HG02840 (cell line): ENCODE results near the gene ZFYVE16.
"Not testable (repeated sequence)": the region's sequence is repeated elsewhere in the genome, so short reads cannot be mapped to it uniquely, and the experiment has no call there.

ENCODE experiments used
- ATAC-seq: cut with Tn5 transposase; IDR thresholded peaks from one replicate; pipeline ENCODE4 v1.9.1; 2021; ENCODE audit warnings: mild to moderate bottlenecking, moderate library complexity, moderate number of reproducible peaks; ENCODE audit not compliant: unreplicated experiment, low FRiP score

The ZFYVE16 gene

DNA sequence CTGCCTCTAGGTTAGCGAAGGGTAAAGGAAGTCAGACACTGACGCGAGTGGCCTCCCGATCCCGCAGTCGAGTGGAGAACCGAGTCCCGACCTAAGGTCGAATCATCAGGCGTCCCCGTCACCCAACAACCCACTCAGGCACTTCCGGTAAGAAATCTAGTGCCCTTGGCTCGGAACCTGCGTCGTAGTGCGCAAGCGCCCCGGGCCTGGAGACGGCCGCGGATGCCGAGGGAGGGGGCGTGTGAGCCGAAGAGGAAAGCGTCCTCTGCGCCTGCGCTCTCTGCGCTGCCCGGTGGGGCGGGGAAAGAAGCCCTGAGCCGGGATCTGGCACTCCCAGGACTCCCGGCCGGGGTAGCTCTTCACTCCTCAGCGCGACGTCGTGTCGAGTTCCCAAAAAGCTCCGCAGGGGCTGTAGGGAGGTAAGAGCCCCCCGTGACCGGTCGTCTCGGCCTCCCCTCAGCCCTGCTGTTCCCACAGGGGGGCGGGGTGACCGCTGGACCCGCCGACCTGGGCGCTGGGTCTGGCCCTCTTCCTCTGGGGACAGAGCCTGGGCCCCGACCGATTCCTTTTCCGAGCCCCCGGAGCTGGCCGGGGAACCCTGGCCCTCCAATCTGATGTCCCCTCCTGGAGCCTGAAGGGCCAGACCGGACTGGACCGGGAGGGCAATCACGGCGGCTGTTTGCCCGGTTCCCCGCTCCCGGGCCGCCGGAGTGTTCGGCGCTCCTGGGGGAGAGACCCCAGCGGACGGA lies at the start of gene ZFYVE16:
Gene ZFYVE16, plus strand, starts transcription at position 330 of the 749 bp plus-strand sequence. CDS start 26,084 bp downstream, outside the sequence.
- peak; percentile 88 for ATAC-seq

DNA sequence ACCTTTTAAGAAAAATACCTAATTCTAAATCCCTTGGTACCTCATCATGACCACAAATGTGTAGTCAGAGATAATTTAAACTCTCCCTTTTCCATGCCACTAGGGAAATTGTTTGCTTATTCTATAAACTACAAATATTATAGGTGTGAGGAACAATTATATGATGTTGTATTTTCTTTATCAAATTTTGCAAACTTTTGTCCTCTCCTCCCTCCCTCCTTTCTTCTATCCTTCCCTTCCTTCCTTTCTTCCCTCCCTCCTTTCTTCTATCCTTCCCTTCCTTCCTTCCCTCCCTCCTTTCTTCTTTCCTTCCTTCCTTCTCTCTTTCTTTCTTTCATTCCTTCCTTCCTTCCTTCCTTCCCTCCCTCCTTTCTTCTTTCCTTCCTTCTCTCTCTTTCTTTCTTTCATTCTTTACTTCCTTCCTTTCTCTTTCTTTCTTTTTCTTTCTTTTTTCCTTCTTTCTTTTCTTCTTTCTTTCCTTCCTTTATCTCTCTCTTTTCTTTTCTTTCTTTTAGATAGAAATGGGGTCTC lies 46.9 kb upstream of the ZFYVE16 start:
- no peak for ATAC-seq

DNA sequence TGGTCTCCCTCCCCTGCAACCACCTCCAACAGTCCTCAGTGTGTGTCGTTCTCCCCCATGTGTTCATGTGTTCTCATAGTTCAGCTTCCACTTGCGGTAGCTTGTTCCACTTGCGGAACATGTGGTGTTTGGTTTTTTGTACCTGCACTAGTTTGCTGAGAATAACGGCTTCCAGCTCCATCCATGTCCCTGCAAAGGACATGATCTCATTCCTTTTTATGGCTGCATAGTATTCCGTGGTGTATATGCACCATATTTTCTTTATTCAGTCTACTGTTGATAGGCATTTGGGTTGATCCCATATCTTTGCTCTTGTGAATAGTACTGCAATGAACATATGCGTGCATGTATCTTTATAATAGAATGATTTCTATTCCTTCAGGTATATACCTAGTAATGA lies 43.0 kb upstream of the ZFYVE16 start:
- no peak for ATAC-seq

DNA sequence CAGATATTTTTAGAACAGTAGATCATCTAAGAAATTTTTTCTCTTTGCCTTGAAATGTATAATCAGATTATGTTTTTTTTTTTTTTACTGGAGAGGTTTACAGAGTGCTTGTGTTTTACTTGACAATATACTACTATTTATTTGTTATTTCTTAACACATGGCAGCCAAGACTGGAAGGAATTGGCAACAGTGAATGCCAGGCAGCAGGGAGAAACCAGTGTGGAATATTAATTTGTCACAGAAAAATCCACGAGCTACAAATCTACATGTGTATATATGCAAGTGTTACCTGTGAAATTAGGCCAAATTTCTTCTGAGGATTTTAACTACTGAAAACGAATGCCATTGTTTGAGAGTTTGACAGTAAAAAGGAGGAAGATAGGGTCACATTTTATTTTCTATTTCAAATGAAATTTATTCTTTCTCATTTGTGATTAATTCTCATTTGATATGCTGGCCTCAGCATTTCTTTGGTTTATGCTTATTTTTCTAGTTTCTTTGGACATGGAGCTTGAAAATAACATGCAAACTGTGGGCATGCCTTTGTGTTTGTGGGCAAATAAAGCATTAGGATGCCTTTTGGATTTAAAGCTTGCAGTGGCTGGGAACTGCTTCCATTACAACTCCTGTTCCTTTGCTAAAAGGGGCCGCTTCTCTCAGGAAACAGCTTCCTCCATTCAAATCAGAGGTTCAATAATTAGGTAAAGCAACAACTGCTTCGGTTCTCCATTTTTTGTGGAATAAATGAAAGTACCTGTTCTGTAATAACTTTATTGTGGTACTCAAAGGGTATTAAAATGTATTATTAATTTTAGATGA lies 39.0 kb upstream of the ZFYVE16 start:
- no peak for ATAC-seq

DNA sequence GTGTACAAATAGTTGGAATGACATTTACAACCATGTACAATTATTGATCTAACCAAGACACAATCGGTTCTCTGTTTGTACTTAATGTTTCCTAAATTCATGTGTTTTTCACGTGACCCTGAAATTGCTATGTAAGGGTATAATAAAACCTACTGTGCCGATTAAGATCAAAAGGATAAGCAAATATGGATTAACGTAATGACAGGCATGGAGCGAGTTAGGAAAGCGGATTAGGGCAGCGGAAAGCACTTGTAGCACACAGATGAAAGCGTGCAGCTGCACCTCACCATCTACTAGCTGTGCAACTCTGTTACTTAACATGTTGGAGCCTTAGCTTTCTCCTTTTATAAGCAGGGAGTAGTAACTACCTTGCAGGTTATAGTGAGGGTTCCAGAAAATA lies 38.3 kb upstream of the ZFYVE16 start:
- ATAC-seq, result no peak

DNA sequence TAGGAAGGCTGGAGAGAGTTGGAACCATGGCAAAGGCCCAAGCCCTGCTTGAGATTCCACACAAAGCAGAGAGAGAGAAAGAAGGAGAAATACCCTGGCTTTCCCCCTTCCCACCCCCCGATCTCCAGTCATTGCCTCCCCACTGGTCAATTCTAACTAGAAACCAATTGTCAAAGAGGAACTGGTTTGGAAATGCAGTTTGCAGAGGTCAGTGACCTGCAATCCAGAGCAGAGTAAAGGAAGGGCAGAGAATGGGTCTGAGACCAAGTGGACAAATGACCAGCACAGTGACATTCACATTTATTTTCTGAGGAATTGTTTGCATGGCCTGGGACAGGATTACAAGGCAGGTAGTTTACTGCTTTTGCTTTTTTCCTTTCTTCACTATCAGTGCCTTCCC lies 37.5 kb upstream of the ZFYVE16 start:
- no peak for ATAC-seq

DNA sequence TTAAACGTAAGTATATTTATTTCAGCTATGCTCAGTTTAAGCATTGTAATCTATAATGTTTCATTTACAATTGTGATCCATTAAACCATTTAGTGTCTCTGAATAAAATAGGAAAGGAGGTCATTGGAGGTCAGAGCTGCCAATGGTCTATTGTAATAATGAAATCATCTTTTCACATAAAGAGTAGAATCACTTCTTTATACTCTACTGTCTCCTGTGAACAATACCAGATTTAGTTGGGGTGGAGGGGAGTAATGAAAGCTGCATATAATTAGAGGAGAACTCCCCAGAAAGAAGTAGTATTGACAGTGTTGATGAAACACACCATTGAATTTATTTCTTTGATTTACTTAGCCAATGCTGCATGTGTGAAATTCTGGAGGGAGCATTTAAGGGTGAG lies 35.1 kb upstream of the ZFYVE16 start:
- no peak for ATAC-seq

DNA sequence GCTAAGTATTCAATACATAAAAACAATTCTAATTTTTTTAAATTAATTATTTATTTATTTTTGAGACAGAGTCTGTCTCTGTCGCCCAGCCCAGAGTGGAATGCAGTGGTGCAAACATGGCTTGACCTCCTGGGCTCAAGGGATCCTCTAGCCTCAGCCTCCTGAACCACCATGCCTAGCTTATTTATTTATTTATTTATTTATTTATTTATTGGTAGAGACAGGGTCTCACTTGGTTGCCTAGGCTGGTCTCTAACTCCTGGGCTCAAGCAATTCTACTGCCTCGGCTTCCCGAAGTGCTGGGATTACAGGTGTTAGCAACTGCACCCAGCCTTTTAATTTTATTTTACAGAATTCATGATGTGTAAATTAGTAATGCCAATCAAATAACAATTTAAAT lies 33.7 kb upstream of the ZFYVE16 start:
- no peak for ATAC-seq

DNA sequence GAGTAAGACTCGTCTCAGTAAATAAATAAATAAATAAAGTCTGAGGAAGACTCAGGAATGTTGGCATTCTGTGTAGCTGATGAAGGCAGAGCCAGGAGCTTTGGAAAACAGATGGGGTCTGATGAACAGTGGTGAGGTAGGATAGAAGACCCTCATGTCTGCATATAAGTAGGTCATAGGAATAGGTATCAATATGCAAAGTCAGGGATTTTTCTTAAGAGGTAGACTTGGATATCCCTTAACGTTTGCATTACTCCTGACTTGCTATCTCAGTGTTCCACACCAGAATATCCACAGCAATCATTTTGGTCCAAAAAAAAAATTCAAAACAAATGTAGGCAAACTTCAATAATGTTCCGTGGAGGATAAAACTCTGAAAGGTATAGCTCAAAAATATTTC lies 31.3 kb upstream of the ZFYVE16 start:
- ATAC-seq, result no peak

DNA sequence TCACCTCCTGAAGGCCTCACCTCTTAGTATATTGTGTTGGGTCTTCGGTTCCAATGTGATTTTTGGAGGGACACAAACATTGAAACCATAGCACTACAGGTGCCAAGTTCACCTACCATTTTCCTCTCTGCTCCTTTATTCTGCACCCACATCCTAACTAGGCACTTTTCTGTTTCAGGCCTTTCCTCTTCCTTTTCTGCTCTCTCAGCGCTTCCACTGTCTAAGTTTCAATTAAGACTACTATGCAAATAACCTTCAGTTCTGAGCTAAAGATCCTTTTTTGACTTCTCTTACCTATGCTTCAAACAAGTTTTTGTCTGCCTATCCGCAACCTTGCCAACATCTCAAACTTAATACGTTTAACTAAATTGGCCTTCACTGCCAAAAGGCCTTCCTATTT lies 25.4 kb upstream of the ZFYVE16 start:
- ATAC-seq, result no peak

DNA sequence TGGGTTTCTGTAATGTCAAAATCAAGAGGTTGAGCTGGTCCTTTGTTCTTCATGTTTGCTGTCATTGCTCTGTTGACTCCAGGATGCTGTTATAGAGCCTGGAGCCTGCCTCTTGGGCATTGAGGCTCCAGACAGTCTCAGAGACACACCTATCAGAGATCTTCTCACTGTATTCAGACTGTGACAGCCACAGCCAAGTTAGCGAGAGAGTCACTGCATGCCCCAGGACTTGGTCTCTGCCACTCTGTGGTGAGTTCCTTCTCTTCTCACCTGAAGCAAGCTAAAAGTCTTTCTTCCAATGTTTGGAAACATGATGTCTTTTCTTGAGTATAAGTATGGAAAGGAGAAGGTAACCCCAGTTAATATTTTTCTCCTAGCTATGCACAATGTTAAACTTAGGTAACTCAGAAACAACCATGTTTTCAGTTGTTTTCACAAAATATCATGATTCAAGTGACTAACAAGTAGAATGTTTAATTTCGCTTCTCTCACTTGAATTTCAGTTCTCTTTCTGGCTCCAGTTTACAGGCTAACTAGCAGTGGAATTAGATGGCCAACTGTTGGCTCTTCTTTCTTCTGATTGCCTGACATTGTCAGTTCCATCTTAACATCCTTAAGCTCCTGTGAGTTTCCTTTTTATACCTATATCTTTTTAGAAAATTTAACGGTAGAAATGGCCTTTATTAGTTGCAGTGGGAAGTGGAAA lies 20.6 kb upstream of the ZFYVE16 start:
- ATAC-seq, result no peak

DNA sequence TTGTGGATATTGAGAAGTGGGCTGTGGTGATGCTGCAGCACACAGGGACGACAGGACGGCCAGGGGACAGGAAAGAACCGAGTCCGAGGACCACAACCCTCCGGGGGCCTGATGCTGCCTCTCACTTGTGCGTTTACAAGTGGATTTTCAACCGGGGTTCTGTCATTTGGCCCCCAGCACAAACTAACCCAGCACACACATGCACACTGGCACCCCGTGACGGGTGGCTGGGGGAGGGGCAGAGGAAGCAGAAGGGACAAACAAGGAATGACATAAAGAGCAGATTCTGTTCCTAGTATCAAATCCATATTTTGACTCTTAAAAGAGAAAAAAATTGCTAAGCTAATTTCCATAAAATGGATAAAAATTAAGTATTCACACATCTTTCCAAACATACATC lies 18.3 kb upstream of the ZFYVE16 start:
- ATAC-seq, result no peak

DNA sequence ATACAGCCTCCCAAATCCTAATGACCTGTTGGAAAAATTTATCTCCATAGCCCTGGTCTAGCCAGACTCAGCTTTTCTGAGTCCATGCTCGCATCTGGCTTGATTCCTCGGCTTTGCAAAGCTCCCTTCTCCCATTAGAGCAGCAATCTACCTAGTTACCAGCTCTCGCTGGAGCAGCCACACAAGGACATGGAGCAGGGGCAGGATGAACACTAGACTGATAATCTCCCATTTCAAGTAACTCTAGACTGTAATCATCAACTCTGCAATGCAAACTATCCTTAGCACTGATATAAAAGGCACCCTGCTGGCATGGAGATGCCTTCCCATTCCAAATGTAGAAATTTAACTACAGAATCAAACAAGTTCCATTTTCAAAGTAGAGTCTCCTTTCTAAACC lies 17.5 kb upstream of the ZFYVE16 start:
- ATAC-seq, result not testable (repeated sequence)

DNA sequence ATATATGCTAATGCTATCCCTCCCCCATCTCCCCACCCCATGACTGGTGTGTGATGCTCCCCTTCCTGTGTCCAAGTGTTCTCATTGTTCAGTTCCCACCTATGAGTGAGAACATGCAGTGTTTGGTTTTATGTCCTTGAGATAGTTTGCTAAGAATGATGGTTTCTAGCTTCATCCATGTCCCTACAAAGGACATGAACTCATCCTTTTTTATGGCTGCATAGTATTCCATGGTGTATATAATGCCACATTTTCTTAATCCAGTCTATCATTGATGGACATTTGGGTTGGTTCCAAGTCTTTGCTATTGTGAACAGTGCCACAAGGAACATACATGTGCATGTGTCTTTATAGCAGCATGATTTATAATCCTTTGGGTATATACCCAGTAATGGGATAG lies 16.6 kb upstream of the ZFYVE16 start:
- not testable (repeated sequence) for ATAC-seq

DNA sequence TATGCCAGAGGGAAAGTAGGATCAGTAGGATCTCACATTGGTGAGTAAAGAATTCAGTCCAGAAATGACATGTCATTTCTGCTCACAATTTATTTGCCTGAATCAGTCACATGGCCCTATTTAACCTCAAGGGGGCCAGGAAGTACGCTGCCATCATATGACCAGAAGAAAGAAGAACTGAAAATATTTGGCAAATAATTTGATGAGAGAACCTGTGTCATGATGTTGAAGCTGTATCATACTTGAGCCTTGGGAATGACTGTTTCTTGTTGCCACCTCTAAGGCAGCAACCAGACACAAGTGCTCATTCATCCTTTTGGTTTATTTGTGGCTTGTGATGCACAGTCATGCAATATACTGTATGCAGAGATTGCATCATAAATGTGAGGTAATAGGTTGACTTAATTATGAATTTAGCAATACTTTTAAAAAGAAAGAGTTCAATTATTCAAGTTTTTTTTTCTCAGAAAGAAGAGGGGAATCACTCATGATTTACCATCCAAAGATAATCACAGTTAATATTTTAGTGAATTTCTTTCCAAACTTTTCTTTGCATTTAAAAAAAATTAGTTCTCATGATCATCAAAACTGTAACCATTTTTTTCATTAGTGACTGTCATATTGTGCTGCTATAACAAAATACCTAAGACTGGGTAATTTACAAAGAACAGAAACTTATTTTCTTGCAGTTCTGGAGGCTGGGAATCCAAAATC lies 8.2 kb upstream of the ZFYVE16 start:
- peak; percentile 63 for ATAC-seq

DNA sequence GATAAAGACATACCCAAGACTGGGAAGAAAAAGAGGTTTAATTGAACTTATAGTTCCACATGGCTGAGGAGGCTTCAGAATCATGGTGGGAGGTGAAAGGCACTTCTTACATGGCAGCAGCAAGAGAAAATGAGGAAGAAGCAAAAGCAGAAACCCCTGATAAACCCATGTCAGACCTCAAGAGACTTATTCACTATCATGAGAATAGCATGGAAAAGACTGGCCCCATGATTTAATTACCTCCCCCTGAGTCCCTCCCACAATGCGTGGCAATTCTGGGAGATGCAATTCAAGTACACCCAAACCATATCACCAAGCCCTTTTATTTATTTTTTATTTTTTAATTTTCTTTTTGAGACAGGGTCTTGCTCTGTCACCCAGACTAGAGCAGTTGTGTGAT lies 7.5 kb upstream of the ZFYVE16 start:
- ATAC-seq, result not testable (repeated sequence)

DNA sequence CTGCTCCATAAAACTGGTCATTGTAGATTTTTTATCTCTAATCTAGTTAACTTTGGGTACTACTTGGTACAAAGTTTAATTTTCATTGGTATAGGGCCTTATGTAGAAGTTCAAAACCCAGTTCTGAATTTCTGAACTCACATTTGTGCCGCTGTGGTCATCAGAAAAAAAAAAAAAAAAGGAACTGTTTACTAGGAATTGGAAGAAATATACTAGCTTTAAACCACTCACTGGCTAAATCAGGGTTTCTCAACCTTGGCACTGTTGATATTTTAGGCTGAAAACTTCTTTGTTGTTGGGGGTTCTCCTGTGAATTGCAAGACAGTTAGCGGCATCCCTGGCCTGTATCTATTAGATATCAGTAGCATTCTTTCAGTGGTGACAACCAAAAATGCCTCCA lies 4.1 kb upstream of the ZFYVE16 start:
- ATAC-seq, result no peak

DNA sequence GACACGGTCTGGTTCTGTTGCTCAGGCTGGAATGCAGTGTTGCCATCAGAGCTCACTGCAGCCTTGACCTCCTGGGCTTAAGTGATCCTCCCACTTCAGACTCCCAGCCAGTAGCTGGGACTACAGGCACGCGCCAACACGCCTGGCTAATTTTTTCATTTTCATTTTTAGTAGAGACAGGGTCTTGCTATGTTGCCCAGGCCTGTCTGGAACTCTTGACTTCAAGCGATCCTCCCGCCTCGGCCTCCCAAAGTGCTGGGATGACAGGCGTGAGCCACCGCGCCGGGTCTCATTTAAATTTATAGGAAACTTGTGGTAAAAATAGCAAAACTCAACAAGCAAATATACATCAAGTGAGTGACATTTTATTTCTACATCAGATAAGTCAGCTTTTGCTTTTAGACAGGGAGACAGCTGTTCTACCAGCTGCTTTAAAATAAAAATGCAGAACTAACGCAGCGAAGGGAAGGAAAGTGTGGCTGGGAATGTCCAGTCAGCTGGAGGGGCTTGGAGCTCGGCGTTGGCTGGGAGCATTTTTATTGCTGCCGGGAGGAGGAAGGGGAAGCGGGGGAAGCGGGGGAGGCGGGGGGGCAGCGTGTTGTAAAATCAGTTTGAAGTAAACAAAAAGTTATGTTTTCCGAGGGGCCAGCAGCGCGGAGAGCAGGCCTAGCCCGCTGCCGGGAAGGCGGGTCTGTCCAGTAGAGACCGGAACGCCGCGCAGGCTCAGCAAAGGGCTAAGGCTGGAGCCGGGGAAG lies 707 bp upstream of the ZFYVE16 start:
- ATAC-seq, result no peak

DNA sequence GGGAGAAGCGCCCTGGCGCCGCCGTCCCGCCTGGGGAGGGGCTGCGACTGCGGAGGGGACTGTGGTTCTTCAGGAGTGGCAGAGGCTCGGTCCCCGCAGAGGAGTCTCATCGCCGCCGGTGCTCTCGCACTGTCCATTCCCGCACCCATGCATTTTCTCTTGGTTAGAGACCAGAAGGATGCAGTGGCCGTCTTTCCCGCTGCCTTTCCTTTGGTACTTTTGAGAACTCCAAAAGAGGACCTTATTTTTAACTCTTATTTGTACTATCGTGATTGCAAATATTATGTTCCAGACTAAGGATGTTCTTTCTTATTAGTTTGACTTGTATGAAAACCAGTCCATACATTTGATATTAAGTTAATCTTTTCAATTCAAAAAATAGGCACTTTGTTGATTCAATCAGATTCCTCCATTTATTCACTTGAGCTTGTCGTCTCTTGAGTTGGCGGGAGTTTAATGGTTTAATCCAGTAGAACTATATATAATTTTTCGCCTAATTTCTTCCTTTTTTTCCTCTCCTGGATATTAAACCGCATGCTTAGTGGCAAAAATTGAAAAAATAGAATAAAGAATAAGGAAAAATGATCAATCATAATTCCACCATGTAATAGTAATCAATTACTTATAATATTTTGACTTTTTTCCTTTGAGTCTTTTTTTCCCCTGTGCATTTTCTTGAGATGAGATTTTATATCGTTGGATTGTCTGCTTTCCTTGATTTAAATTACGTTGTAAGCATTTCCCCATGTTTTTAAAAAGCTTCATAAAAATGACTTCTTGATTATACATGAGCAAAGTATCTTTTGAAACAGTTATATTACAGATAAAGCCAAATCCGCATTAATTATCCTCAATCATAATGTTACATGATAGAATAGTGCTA lies 861 bp downstream of the ZFYVE16 start:
- ATAC-seq, result no peak
